A549 treated with ZK216348 at 1 μM for 4 hours (cell line): ENCODE measurements around the gene CHN1. TPM values are rescaled to one million over a fixed set of nuclear protein-coding genes. Genes with fewer than 3 reads are reported as not detected.

ENCODE experiments used
- total RNA-seq: library from RNA; stranded (reverse); fragments of 200-300 nt; extraction: Qiagen RNA extraction; gene quantifications from 5 replicates; pipeline ENCODE4 v1.2.3, GENCODE V29; 2022; ENCODE audit warnings: low read depth

Gene CHN1, protein sequence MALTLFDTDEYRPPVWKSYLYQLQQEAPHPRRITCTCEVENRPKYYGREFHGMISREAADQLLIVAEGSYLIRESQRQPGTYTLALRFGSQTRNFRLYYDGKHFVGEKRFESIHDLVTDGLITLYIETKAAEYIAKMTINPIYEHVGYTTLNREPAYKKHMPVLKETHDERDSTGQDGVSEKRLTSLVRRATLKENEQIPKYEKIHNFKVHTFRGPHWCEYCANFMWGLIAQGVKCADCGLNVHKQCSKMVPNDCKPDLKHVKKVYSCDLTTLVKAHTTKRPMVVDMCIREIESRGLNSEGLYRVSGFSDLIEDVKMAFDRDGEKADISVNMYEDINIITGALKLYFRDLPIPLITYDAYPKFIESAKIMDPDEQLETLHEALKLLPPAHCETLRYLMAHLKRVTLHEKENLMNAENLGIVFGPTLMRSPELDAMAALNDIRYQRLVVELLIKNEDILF
- total RNA-seq: 18.0 to 21.7 TPM (median 19.0 TPM) in 5 replicates

GRCh38 chr2:175004980-175005732, at the start of gene CHN1:
TSS of gene CHN1 (minus strand) at chr2:175005381. CDS start at chr2:175004912, 469 bp downstream.

DNA sequence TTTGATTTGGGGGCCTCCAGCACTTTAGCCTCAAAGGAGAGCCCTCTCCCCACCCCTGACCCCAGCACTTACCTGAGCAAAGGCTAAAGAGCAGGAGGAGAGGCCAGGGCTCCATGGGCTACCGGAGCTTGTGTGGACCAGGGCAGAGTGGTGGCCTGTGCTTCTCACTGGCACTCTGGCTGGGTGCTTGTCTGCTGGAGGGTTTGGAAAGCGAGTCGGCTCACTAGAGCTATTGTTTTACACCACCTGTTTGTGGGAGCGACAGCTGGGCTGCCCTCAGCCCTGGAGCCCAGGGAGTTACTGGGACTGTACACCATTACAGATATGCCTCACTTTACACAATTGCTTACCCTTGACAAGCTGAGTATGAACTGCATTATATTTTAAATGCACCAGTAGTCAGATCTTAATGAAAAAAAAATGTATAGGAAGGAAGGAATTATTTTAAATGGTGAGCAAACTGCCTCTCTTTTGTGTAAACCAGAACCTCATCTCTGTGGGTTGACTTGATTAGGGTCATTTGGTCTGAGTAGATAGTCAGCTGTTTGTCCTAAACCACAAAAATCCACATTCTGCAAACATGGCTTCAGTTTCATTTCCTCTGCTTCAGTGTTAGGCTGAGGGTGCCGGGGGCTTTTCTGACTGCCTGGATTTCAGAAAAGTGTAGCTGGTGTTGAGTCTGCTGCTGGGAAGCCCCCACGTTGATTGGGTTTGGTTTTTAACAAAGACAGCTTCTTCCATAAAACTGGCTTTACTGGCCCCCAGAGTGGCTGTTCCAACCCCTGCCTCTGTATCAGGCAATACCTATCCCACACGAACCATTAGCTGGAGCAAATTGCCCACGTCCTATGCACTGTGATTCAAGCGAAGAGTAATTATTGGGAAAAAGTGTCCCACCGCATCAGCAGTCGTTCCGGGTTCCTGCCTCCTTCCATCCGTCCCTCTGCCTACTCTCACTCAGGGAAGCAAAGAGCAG, 240.6 kb downstream of the CHN1 start, which contains the start of gene CHRNA1:
Gene CHRNA1 (minus strand): TSS at position 193 of the 976 bp plus-strand sequence. CDS start 78 bp downstream, at position 115.

Other genes starting within 250 kb of the CHN1 start
- not detected in 5 replicates for gene CHRNA1, start 240.9 kb downstream of the CHN1 start, total RNA-seq
- 17.0 to 20.8 TPM (median 17.8 TPM) in 5 replicates for gene ATF2, start 162.8 kb upstream of the CHN1 start, total RNA-seq
- 421 to 508 TPM (median 451 TPM) in 5 replicates for gene ATP5MC3, start 176.3 kb upstream of the CHN1 start, total RNA-seq